K562 (cell line): Measurements from ENCODE around the gene CCDC116. TPM values are rescaled to one million over a fixed set of nuclear protein-coding genes. Genes with fewer than 3 reads are reported as not detected.

Experiments used
- CCAR2 ChIP-seq: fragments of 200-400 bp; formaldehyde crosslinking; IDR thresholded peaks from 2 replicates; pipeline ENCODE4 v1.6.1; 2017; ENCODE audit warnings: mild to moderate bottlenecking, low read depth, low read length
- KLF1 ChIP-seq: fragments of 450-650 bp; IDR thresholded peaks from 2 replicates; pipeline ENCODE4 v1.6.1; 2016; ENCODE audit warnings: missing genetic modification characterization, missing compliant biosample characterization
- LARP7 ChIP-seq: fragments of 450-650 bp; IDR thresholded peaks from 2 replicates; pipeline ENCODE4 v1.6.1; 2016
- POLR2G ChIP-seq: fragments of 200-400 bp; formaldehyde crosslinking; IDR thresholded peaks from 2 replicates; pipeline ENCODE4 v1.6.1; 2017; ENCODE audit warnings: low read depth, mild to moderate bottlenecking, antibody characterized with exemption, low read length, moderate library complexity
- SIN3B ChIP-seq: fragments of 450-650 bp; IDR thresholded peaks from 2 replicates; pipeline ENCODE4 v1.6.1; 2017; ENCODE audit warnings: low read depth, mild to moderate bottlenecking, moderate library complexity
- SIX5 ChIP-seq, 2 experiments: IDR thresholded peaks; 2 replicates each; pipeline ENCODE4 v1.6.1; 2011; ENCODE audit warnings: low read length in 2 of 2, borderline replicate concordance in 1 of 2, low read depth in 1 of 2, mild to moderate bottlenecking in 1 of 2, moderate library complexity in 1 of 2; ENCODE audit not compliant: insufficient read depth in 1 of 2
- SP1 ChIP-seq: sonication (generic); formaldehyde crosslinking; IDR thresholded peaks from 2 replicates; pipeline ENCODE4 v1.8.1; 2022; ENCODE audit warnings: mild to moderate bottlenecking, missing genetic modification reagents
- TAF1 ChIP-seq: IDR thresholded peaks from 2 replicates; pipeline ENCODE4 v1.6.1; 2011; ENCODE audit warnings: mild to moderate bottlenecking, low read length, moderate library complexity; ENCODE audit not compliant: insufficient read depth, control insufficient read depth, severe bottlenecking; ENCODE audit errors: extremely low read depth
- ZNF184 ChIP-seq: sonication (generic); formaldehyde crosslinking; IDR thresholded peaks from 2 replicates; pipeline ENCODE4 v1.5.0; 2020; ENCODE audit warnings: missing genetic modification reagents
- ZNF253 ChIP-seq: fragments of 250-450 bp; sonication (Bioruptor Pico); conservative IDR thresholded peaks from 2 replicates; pipeline ENCODE4 v1.6.1; 2021; ENCODE audit warnings: mild to moderate bottlenecking
- ZNF445 ChIP-seq: fragments of 250-450 bp; sonication (Bioruptor Pico); IDR thresholded peaks from 2 replicates; pipeline ENCODE4 v1.4.0; 2020; ENCODE audit warnings: low read depth, mild to moderate bottlenecking, moderate library complexity
- ZNF707 ChIP-seq: fragments of 250-450 bp; sonication (Bioruptor Pico); conservative IDR thresholded peaks from 2 replicates; pipeline ENCODE4 v1.8.0; 2022; ENCODE audit warnings: inconsistent platforms, mild to moderate bottlenecking, moderate library complexity
- polyA plus RNA-seq, 8 experiments: library from polyadenylated mRNA; depleted of rRNA in 4 of 8; stranded (reverse) in 5 of 8; unstranded in 3 of 8; fragments of >200 nt; fragmentation: Nextera tagmentation in 2 of 8; fragmentation: Illumina TruSeq in 1 of 8; extraction: Ambion mirVana in 2 of 8; extraction: Trizol in 1 of 8; gene quantifications; 2 replicates each; pipeline versions ENCODE4 v1.2.1 to v1.2.3, GENCODE V29; 2011 to 2014; ENCODE audit warnings: inconsistent platforms in 1 of 8, missing spikeins in 1 of 8
- total RNA-seq, 7 experiments: library from RNA; depleted of rRNA in 6 of 7; stranded (reverse); fragments of >200 nt in 6 of 7; fragmentation: Illumina TruSeq in 2 of 7; extraction: Trizol in 2 of 7; gene quantifications; 2 replicates each; pipeline versions ENCODE4 v1.2.1 to v1.2.3, GENCODE V29; 2011 to 2021; ENCODE audit warnings: low replicate concordance in 1 of 7
- TF ChIP-seq, protein P1 (sequence below), 3 experiments: fragments of 200-800 bp in 1 of 3; fragments of 250-450 bp in 1 of 3; fragments of 450-650 bp in 1 of 3; sonication (Bioruptor Pico) in 1 of 3; sonication (Bioruptor generic) in 1 of 3; formaldehyde crosslinking in 1 of 3; IDR thresholded peaks; 2 replicates each; pipeline versions ENCODE4 v1.6.1 to v1.8.0; 2016 to 2022; ENCODE audit warnings: mild to moderate bottlenecking in 2 of 3, missing genetic modification characterization in 2 of 3, missing compliant biosample characterization in 1 of 3, moderate library complexity in 1 of 3
- TF ChIP-seq, protein P2 (sequence below): sonication (generic); formaldehyde crosslinking; IDR thresholded peaks from 2 replicates; pipeline ENCODE4 v1.8.1; 2023; ENCODE audit warnings: mild to moderate bottlenecking, missing genetic modification reagents
- TF ChIP-seq, protein P3 (sequence below): sonication (generic); formaldehyde crosslinking; IDR thresholded peaks from 2 replicates; pipeline ENCODE4 v1.8.1; 2023; ENCODE audit warnings: mild to moderate bottlenecking, missing genetic modification reagents, moderate library complexity
- TF ChIP-seq, protein P4 (sequence below): fragments of 250-450 bp; sonication (Bioruptor Pico); IDR thresholded peaks from 2 replicates; pipeline ENCODE4 v1.8.0; 2022; ENCODE audit warnings: moderate library complexity, mild to moderate bottlenecking, inconsistent platforms
- TF ChIP-seq, protein P5 (sequence below): sonication (generic); formaldehyde crosslinking; IDR thresholded peaks from 2 replicates; pipeline ENCODE4 v1.8.1; 2023; ENCODE audit warnings: mild to moderate bottlenecking, missing genetic modification reagents

The CCDC116 gene
- total and polyA plus RNA-seq, 9 of the 15 experiments (the other 6 are each of a cell fraction or from before 2014, with no cell fraction given), result 1.6 to 11.3 (median 4.7) TPM

DNA sequence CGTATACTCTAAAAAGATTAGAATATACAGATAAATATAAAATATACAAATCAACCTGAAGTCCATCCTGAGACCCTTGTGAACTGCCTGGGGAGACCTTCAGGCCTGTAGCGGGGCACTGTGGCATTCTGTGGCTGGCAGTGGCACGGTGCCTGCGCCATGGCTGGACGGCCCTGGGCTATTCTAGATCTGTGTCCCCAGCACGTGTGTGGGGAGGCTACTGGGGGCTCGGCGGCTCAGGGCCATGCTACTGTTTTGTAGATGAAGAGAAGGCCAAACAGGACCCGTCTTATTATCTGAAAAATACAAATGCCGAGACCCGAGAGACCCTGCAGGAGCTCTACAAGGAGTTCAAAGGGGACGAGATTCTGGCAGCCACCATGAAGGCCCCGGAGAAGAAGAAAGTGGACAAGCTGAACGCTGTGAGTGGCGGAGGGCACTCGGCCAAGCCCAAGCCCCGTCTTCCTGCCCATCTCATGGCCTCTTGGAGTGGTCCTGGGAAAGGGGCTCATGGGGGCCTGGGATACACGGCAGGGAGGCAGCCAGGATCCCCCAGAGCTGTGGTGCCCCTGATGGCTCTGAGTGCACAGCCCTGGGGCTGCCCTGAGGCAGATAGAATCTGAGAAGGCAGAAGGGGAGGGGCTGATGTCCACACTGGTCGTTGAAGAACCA is 52.1 kb downstream of the CCDC116 start (continued):
- TF ChIP-seq, protein P1, sequence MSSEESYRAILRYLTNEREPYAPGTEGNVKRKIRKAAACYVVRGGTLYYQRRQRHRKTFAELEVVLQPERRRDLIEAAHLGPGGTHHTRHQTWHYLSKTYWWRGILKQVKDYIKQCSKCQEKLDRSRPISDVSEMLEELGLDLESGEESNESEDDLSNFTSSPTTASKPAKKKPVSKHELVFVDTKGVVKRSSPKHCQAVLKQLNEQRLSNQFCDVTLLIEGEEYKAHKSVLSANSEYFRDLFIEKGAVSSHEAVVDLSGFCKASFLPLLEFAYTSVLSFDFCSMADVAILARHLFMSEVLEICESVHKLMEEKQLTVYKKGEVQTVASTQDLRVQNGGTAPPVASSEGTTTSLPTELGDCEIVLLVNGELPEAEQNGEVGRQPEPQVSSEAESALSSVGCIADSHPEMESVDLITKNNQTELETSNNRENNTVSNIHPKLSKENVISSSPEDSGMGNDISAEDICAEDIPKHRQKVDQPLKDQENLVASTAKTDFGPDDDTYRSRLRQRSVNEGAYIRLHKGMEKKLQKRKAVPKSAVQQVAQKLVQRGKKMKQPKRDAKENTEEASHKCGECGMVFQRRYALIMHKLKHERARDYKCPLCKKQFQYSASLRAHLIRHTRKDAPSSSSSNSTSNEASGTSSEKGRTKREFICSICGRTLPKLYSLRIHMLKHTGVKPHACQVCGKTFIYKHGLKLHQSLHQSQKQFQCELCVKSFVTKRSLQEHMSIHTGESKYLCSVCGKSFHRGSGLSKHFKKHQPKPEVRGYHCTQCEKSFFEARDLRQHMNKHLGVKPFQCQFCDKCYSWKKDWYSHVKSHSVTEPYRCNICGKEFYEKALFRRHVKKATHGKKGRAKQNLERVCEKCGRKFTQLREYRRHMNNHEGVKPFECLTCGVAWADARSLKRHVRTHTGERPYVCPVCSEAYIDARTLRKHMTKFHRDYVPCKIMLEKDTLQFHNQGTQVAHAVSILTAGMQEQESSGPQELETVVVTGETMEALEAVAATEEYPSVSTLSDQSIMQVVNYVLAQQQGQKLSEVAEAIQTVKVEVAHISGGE (CRISPR knock-in tag; IDR thresholded peaks at IDR 0.05), result no peak; a peak in 1 of 6 replicates
- TF ChIP-seq ZNF184 (CRISPR knock-in tag), result 0 out of 2 replicates have a peak, but pooled peaks have one; percentile 60
- no peak for TF ChIP-seq ZNF445 (CRISPR knock-in tag)
- TF ChIP-seq, protein P2, sequence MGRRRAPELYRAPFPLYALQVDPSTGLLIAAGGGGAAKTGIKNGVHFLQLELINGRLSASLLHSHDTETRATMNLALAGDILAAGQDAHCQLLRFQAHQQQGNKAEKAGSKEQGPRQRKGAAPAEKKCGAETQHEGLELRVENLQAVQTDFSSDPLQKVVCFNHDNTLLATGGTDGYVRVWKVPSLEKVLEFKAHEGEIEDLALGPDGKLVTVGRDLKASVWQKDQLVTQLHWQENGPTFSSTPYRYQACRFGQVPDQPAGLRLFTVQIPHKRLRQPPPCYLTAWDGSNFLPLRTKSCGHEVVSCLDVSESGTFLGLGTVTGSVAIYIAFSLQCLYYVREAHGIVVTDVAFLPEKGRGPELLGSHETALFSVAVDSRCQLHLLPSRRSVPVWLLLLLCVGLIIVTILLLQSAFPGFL, result no peak
- TF ChIP-seq ZNF707 (CRISPR knock-in tag), result no peak
- no peak for TF ChIP-seq TAF1
- no peak for TF ChIP-seq SIN3B
- TF ChIP-seq, protein P3, sequence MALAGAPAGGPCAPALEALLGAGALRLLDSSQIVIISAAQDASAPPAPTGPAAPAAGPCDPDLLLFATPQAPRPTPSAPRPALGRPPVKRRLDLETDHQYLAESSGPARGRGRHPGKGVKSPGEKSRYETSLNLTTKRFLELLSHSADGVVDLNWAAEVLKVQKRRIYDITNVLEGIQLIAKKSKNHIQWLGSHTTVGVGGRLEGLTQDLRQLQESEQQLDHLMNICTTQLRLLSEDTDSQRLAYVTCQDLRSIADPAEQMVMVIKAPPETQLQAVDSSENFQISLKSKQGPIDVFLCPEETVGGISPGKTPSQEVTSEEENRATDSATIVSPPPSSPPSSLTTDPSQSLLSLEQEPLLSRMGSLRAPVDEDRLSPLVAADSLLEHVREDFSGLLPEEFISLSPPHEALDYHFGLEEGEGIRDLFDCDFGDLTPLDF (CRISPR knock-in tag), result no peak
- TF ChIP-seq KLF1 (tag), result peak; percentile 68; the same call in 1 of the 2 replicates
- TF ChIP-seq CCAR2, result no peak
- TF ChIP-seq ZNF253 (CRISPR knock-in tag), result no peak
- TF ChIP-seq SIX5 (IDR thresholded peaks at IDR 0.05; ENCODE audit: borderline replicate concordance in 1 of 2, insufficient read depth in 1 of 2, low read depth in 1 of 2, low read length in 2 of 2), result 0 out of 4 replicates have a peak, but pooled peaks of 1 of the 2 experiments have one; percentile 12
- TF ChIP-seq, protein P4, sequence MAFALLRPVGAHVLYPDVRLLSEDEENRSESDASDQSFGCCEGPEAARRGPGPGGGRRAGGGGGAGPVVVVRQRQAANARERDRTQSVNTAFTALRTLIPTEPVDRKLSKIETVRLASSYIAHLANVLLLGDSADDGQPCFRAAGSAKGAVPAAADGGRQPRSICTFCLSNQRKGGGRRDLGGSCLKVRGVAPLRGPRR (CRISPR knock-in tag), result no peak
- no peak for TF ChIP-seq LARP7
- TF ChIP-seq, protein P5, sequence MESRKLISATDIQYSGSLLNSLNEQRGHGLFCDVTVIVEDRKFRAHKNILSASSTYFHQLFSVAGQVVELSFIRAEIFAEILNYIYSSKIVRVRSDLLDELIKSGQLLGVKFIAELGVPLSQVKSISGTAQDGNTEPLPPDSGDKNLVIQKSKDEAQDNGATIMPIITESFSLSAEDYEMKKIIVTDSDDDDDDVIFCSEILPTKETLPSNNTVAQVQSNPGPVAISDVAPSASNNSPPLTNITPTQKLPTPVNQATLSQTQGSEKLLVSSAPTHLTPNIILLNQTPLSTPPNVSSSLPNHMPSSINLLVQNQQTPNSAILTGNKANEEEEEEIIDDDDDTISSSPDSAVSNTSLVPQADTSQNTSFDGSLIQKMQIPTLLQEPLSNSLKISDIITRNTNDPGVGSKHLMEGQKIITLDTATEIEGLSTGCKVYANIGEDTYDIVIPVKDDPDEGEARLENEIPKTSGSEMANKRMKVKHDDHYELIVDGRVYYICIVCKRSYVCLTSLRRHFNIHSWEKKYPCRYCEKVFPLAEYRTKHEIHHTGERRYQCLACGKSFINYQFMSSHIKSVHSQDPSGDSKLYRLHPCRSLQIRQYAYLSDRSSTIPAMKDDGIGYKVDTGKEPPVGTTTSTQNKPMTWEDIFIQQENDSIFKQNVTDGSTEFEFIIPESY, result no peak
- no peak for TF ChIP-seq SP1
- TF ChIP-seq POLR2G, result 0 out of 2 replicates have a peak, but pooled peaks have one; percentile 1
